ENCODE data around the gene MRPS14. TPM values are rescaled to one million over a fixed set of nuclear protein-coding genes. Genes with fewer than 3 reads are reported as not detected.

Gene MRPS14
- total RNA-seq, 1 experiment from 2014 or later: 29.4 TPM

GRCh38 chr1:175019524-175019923 is 3.7 kb downstream of the MRPS14 start:
- Histone ChIP-seq H3K9me3 (ENCODE audit: control insufficient read depth in 1 of 2, insufficient read depth in 1 of 2, low read depth in 1 of 2, low read length in 2 of 2) (no peaks in the 10 kb centered on the region), H3K9ac (ENCODE audit: low read length) (no peak overlapping the region), H3K27ac (ENCODE audit: low read depth, low read length) (no peak overlapping the region), H2AFZ (ENCODE audit: low read depth, low read length, poor library complexity, severe bottlenecking) (no peak overlapping the region), H3K36me3 (ENCODE audit: control insufficient read depth in 1 of 2, insufficient read depth in 2 of 2, low read length in 2 of 2) (peaks cover 13 to 25% of the 10 kb centered on the region in 2 experiments; a peak in 3 of 4 replicates), H3K4me2 (ENCODE audit: low read length) (no peak overlapping the region), H3K4me3 (replicated peaks in 1 of 2; ENCODE audit: low read depth in 1 of 2, low read length in 2 of 2) (no peak overlapping the region), H4K20me1 (ENCODE audit: insufficient read depth) (no peaks in the 10 kb centered on the region), H3K79me2 (ENCODE audit: insufficient read depth, low read length) (peaks cover 48% of the 10 kb centered on the region), H3K27me3 (ENCODE audit: insufficient read depth, low read length) (no peaks in the 10 kb centered on the region), H3K4me1 (ENCODE audit: control insufficient read depth in 1 of 2, insufficient read depth in 2 of 2, low read length in 2 of 2) (peaks cover 0 to 13% of the 10 kb centered on the region in 2 experiments; a peak in 2 of 4 replicates), H3K9me2 (ENCODE audit: insufficient read depth) (no peaks in the 10 kb centered on the region)
- RAD21 ChIA-PET (ENCODE audit: low non-redundant PET in 1 of 2, low total read pairs in 2 of 2, uncharacterized antibody in 2 of 2, unreplicated experiment in 2 of 2): no interaction called here
- no TSS peak for BruUV-seq (replicated peaks)
- CTCF ChIA-PET: no interaction called here
- intact Hi-C loops (cut with micrococcal nuclease): no loop called here
- TF ChIP-seq ELF1 (IDR thresholded peaks at IDR 0.05; ENCODE audit: borderline replicate concordance, low read depth) (no peak), REST (IDR thresholded peaks at IDR 0.05; ENCODE audit: low read depth) (no peak), ZFX (IDR thresholded peaks at IDR 0.05) (no peak), SP1 (IDR thresholded peaks at IDR 0.05; ENCODE audit: low read depth) (no peak), EZH2 (IDR thresholded peaks at IDR 0.05) (no peak), POLR2A (IDR thresholded peaks at IDR 0.05; ENCODE audit: borderline replicate concordance, extremely low read depth, insufficient read depth, insufficient read length) (no peak), POLR2AphosphoS5 (IDR thresholded peaks at IDR 0.05; ENCODE audit: low read depth, low read length) (no peak), FOSL1 (IDR thresholded peaks at IDR 0.05; ENCODE audit: low read depth) (no peak), SRF (IDR thresholded peaks at IDR 0.05; ENCODE audit: low read depth) (no peak), JUND (IDR thresholded peaks at IDR 0.05) (no peak), SIN3A (IDR thresholded peaks at IDR 0.05; ENCODE audit: low read depth) (no peak), RAD21 (IDR thresholded peaks at IDR 0.05; ENCODE audit: low read depth) (no peak)
- TF ChIP-seq, protein P1, sequence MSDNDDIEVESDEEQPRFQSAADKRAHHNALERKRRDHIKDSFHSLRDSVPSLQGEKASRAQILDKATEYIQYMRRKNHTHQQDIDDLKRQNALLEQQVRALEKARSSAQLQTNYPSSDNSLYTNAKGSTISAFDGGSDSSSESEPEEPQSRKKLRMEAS (IDR thresholded peaks at IDR 0.05): no peak
- ATAC-seq (no peak), DNase-seq (ENCODE audit: low read depth, low spot score) (no peak)
- POLR2A ChIA-PET: no interaction called here

All from HCT116 (cell line).